Loucy (cell line): ENCODE data around the gene ARL5B.

Source experiments
- H2AFZ ChIP-seq: fragments of 200-600 bp; sonication (generic); 2 replicates; pipeline ENCODE4 v1.6.0; 2016; ENCODE audit warnings: antibody characterized with exemption, mild to moderate bottlenecking, low read length, moderate library complexity
- H3F3A ChIP-seq: fragments of 200-600 bp; 2 replicates; pipeline ENCODE4 v1.6.0; 2016; ENCODE audit warnings: antibody characterized with exemption, low read depth, mild to moderate bottlenecking
- H3K27me3 ChIP-seq: fragments of 200-600 bp; sonication (generic); 2 replicates; pipeline ENCODE4 v1.6.1; 2014; ENCODE audit warnings: low read length, mild to moderate bottlenecking; ENCODE audit not compliant: insufficient read depth, poor library complexity, severe bottlenecking
- H3K36me3 ChIP-seq: fragments of 200-600 bp; sonication (generic); 2 replicates; pipeline ENCODE4 v1.6.1; 2016; ENCODE audit warnings: low read length; ENCODE audit not compliant: insufficient read depth
- H3K4me1 ChIP-seq: fragments of 200-600 bp; sonication (generic); 2 replicates; pipeline ENCODE4 v1.5.1; 2014; ENCODE audit warnings: low read length, mild to moderate bottlenecking; ENCODE audit not compliant: insufficient read depth, poor library complexity, severe bottlenecking
- H3K4me2 ChIP-seq: fragments of 200-600 bp; sonication (generic); 2 replicates; pipeline ENCODE4 v1.6.0; 2014; ENCODE audit warnings: antibody characterized with exemption, low read length, low read depth, mild to moderate bottlenecking; ENCODE audit not compliant: poor library complexity, severe bottlenecking
- H3K4me3 ChIP-seq: fragments of 200-600 bp; sonication (generic); 2 replicates; pipeline ENCODE4 v1.5.1; 2014; ENCODE audit warnings: low read length, mild to moderate bottlenecking, mixed read lengths; ENCODE audit not compliant: poor library complexity, severe bottlenecking
- H3K79me2 ChIP-seq: fragments of 200-600 bp; sonication (generic); 2 replicates; pipeline ENCODE4 v1.6.1; 2014; ENCODE audit warnings: low read length; ENCODE audit not compliant: insufficient read depth
- H3K9ac ChIP-seq: fragments of 200-600 bp; sonication (generic); 2 replicates; pipeline ENCODE4 v1.6.0; 2014; ENCODE audit warnings: mild to moderate bottlenecking, low read depth, low read length, moderate library complexity; ENCODE audit not compliant: poor library complexity, severe bottlenecking
- H3K9me2 ChIP-seq: fragments of 200-600 bp; sonication (generic); replicated peaks from 2 replicates; pipeline ENCODE4 v1.6.1; 2016; ENCODE audit warnings: low read depth, low read length, mixed read lengths
- H3K9me3 ChIP-seq: fragments of 200-600 bp; sonication (generic); 2 replicates; pipeline ENCODE4 v1.6.1; 2014; ENCODE audit warnings: mild to moderate bottlenecking, antibody characterized with exemption, low read length, low read depth; ENCODE audit not compliant: insufficient read depth
- H4K20me1 ChIP-seq: fragments of 200-600 bp; sonication (generic); 2 replicates; pipeline ENCODE4 v1.6.0; 2014; ENCODE audit warnings: antibody characterized with exemption, low read length, mild to moderate bottlenecking; ENCODE audit not compliant: insufficient read depth, poor library complexity, severe bottlenecking
- CTCF ChIP-seq: fragments of 200-600 bp; sonication (generic); conservative IDR thresholded peaks from 2 replicates; pipeline ENCODE4 v1.5.1; 2014; ENCODE audit warnings: mild to moderate bottlenecking, antibody characterized with exemption, low read length
- EZH2phosphoT487 ChIP-seq: fragments of 200-600 bp; IDR thresholded peaks from 2 replicates; pipeline ENCODE4 v1.6.1; 2018; ENCODE audit warnings: antibody characterized with exemption, mild to moderate bottlenecking, moderate library complexity, borderline replicate concordance

The ARL5B gene

GRCh38 chr10:18681366-18681765 lies 22.1 kb downstream of the ARL5B start:
- H3K27me3 ChIP-seq = no peaks in the 10 kb centered on the region
- H3K79me2 ChIP-seq = no peaks in the 10 kb centered on the region
- H3K4me3 ChIP-seq = no peak overlapping the region
- H3F3A ChIP-seq = no peaks in the 10 kb centered on the region
- H4K20me1 ChIP-seq = peaks cover 6% of the 10 kb centered on the region
- H3K4me1 ChIP-seq = no peaks in the 10 kb centered on the region
- no peaks in the 10 kb centered on the region for H3K9me3 ChIP-seq
- H3K36me3 ChIP-seq = peaks cover 16% of the 10 kb centered on the region; the same call in 1 of the 2 replicates
- H3K9me2 ChIP-seq = no peaks in the 10 kb centered on the region
- H2AFZ ChIP-seq = no peak overlapping the region
- no peak for TF ChIP-seq EZH2phosphoT487
- H3K9ac ChIP-seq = no peak overlapping the region
- no peak overlapping the region for H3K4me2 ChIP-seq

DNA sequence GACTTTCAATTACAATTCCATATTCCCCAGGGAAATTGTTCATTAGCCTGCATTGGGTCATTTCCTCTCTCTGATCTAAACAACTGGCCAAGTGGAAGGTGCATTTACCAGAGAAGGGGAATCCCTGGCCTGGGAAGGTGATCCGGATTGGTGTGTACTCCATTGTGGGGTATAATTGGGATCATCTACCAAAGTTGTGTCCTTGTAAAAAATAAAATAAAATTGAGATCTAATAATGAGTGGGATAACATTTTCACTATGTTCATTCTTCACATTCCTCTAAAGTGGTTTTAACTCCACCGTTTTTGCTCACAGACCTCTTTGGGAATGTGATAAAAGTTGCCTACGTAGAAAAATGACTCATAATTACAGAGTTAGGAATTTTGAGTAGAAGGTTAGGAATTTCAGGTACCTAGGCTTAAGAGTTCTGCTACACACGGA lies 22.8 kb downstream of the ARL5B start:
- Histone ChIP-seq H3F3A (no peaks in the 10 kb centered on the region), H3K9ac (no peak overlapping the region), H3K4me3 (no peak overlapping the region), H3K9me3 (no peaks in the 10 kb centered on the region), H4K20me1 (peaks cover 1% of the 10 kb centered on the region), H3K9me2 (no peaks in the 10 kb centered on the region), H2AFZ (no peak overlapping the region), H3K27me3 (no peaks in the 10 kb centered on the region), H3K36me3 (peaks cover 10% of the 10 kb centered on the region; the same call in 1 of the 2 replicates), H3K79me2 (no peaks in the 10 kb centered on the region), H3K4me1 (no peaks in the 10 kb centered on the region), H3K4me2 (no peak overlapping the region)
- TF ChIP-seq CTCF (no peak), EZH2phosphoT487 (no peak)

DNA sequence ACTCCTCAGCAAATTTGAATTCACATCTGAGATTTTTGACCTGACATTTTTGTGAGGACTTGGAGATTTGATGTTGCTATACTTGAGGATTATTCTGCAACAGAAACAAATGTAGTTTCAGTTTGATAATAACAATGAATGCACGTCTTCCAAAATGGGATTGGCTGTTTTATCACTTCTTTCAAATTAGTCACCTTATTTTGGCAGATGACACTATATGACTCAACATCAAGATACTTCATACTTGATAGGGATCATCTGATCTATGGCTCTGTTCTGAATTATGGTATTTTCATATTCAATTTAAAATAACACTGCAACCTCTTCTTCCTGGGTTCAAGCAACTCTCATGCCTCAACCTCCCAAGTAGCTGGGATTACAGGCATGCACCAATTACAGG lies 24.2 kb downstream of the ARL5B start:
- Histone ChIP-seq H4K20me1 (no peaks in the 10 kb centered on the region), H3K79me2 (no peaks in the 10 kb centered on the region), H3K9me3 (no peaks in the 10 kb centered on the region), H3K4me3 (no peak overlapping the region), H3K4me2 (no peak overlapping the region), H2AFZ (no peak overlapping the region), H3K4me1 (no peaks in the 10 kb centered on the region), H3K27me3 (no peaks in the 10 kb centered on the region), H3K36me3 (peaks cover 3% of the 10 kb centered on the region; the same call in 1 of the 2 replicates), H3F3A (no peaks in the 10 kb centered on the region), H3K9me2 (no peaks in the 10 kb centered on the region), H3K9ac (no peak overlapping the region)
- TF ChIP-seq EZH2phosphoT487 = no peak
- no peak for TF ChIP-seq CTCF

DNA sequence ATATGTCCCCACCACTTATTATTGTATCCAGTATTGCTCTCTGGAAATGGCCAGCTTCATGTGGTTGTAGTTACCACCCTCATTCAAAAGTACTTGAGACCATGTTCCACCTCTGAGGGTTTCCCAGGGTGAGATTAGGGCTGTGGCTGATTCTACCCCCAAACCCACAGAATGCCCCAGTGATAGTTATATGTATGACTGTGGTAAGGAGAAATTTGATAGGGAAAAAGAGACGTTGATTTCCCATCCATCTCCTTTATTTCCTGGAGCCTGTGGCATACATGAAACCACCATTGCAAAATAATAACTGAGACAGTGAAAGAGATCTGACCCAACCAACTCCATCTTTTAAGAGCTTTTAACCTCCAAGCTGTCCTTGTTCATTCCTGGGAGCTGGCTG lies 25.2 kb downstream of the ARL5B start:
- H3K9me3 ChIP-seq = no peaks in the 10 kb centered on the region
- H4K20me1 ChIP-seq = no peaks in the 10 kb centered on the region
- H3K4me3 ChIP-seq = no peak overlapping the region
- no peak overlapping the region for H2AFZ ChIP-seq
- H3K79me2 ChIP-seq = no peaks in the 10 kb centered on the region
- no peak overlapping the region for H3K4me2 ChIP-seq
- H3K27me3 ChIP-seq = no peaks in the 10 kb centered on the region
- H3K4me1 ChIP-seq = no peaks in the 10 kb centered on the region
- TF ChIP-seq CTCF = no peak
- TF ChIP-seq EZH2phosphoT487 = no peak
- peaks cover 3% of the 10 kb centered on the region; the same call in 1 of the 2 replicates for H3K36me3 ChIP-seq
- no peak overlapping the region for H3K9ac ChIP-seq
- no peaks in the 10 kb centered on the region for H3K9me2 ChIP-seq
- no peaks in the 10 kb centered on the region for H3F3A ChIP-seq
